ENCODE data around the gene GARNL3. TPM values are rescaled to one million over a fixed set of nuclear protein-coding genes. Genes with fewer than 3 reads are reported as not detected.

GARNL3 gene
- total RNA-seq, 6 experiments from 2014 or later: 0.27 to 0.73 (median 0.57) TPM

DNA sequence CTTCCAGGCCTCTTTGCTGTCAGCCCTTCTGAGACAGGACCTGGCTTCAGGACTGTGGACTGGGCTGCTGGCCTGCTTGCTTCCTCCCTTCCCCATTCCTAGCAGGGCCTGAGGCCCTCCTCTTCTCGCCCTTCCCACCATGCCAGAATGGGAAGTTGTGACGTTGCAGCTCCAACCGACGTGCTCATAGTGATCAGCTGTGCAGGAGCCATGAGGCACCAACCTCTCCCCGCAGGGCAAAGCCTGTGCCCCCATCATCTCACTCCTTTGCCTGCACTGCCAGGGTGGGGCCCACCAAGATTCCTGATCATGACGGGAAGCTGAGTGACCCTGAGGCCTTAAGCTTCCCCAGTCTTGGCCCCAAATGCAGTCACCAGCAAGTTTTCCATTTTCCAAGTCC lies 45.1 kb upstream of the GARNL3 start:
- no peaks in the 10 kb centered on the region for H3K36me3 Mint-ChIP-seq (ENCODE audit: low read depth)
- no peak overlapping the region for H3K27ac Mint-ChIP-seq
- no peaks in the 10 kb centered on the region for H3K9me3 Mint-ChIP-seq
- DNase-seq: no peak
- peaks cover 32% of the 10 kb centered on the region for H3K27me3 Mint-ChIP-seq (ENCODE audit: insufficient read depth)
- TF ChIP-seq, protein P1, sequence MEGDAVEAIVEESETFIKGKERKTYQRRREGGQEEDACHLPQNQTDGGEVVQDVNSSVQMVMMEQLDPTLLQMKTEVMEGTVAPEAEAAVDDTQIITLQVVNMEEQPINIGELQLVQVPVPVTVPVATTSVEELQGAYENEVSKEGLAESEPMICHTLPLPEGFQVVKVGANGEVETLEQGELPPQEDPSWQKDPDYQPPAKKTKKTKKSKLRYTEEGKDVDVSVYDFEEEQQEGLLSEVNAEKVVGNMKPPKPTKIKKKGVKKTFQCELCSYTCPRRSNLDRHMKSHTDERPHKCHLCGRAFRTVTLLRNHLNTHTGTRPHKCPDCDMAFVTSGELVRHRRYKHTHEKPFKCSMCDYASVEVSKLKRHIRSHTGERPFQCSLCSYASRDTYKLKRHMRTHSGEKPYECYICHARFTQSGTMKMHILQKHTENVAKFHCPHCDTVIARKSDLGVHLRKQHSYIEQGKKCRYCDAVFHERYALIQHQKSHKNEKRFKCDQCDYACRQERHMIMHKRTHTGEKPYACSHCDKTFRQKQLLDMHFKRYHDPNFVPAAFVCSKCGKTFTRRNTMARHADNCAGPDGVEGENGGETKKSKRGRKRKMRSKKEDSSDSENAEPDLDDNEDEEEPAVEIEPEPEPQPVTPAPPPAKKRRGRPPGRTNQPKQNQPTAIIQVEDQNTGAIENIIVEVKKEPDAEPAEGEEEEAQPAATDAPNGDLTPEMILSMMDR (IDR thresholded peaks at IDR 0.05): no peak
- H3K4me1 Mint-ChIP-seq (ENCODE audit: low read depth): peaks cover 6% of the 10 kb centered on the region
- H3K4me3 Mint-ChIP-seq: no peak overlapping the region

DNA sequence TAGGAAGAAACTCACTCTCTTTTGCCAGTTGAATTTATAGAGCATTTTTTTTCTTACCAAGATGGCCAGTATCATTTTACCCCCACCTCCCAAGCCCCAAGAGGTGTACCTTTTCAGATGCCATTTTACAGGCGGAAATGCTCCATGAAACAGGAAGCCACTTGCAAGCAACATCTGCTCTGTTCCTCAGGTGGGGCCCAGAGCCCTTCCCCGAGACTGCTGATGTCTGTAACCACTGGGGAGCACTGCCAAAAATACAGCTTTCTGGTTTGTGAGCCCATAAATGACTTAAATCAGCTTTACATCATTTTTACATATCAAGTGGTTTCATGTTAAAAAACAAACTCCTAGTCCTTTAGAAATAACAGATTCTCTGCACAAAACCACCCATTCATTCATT lies 42.9 kb upstream of the GARNL3 start:
- Mint-ChIP-seq H3K9me3 (no peaks in the 10 kb centered on the region), H3K4me1 (ENCODE audit: low read depth) (peaks cover 10% of the 10 kb centered on the region; the same call in 1 of the 2 replicates), H3K36me3 (ENCODE audit: low read depth) (no peaks in the 10 kb centered on the region), H3K27ac (no peak overlapping the region), H3K27me3 (ENCODE audit: insufficient read depth) (peaks cover 34% of the 10 kb centered on the region), H3K4me3 (no peak overlapping the region)
- DNase-seq: no peak
- TF ChIP-seq, protein P1 (IDR thresholded peaks at IDR 0.05): no peak

DNA sequence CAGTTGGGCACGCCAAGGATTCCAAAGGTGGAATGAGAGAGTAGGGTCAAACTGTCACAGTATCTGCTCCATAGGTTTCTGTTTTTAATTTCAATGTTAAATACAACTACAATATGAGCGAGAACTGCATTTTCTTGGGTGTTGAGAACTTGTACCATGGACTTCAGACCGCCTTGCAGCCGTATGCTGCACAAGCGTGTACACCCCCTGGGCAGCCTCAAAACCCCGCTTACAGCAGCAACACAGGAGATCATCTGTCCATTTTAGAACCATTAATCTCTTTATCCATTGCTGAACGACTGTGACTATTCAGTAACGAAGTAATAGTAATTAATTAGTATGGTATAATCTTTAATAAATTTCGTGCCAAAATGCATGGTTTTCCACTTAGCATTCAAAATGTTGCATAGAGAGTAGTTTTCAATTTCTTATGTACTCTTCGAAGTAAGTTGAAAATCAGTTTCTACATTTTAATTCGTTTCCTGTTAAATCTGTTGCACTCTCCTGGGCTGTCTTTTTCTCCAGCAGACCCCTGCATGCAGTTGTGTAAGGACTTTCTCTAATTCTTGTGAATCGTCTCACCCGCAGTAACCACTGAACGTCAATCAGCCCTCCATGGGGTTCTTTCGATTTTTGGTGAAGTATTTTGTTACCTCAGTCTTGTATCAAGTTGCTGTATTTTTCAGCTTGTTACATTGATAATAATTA lies 42.0 kb upstream of the GARNL3 start:
- TF ChIP-seq, protein P1 (IDR thresholded peaks at IDR 0.05): no peak
- no peak overlapping the region for H3K27ac Mint-ChIP-seq
- H3K4me1 Mint-ChIP-seq (ENCODE audit: low read depth): peaks cover 11% of the 10 kb centered on the region; the same call in 1 of the 2 replicates
- H3K9me3 Mint-ChIP-seq: no peaks in the 10 kb centered on the region
- no peak for DNase-seq
- H3K4me3 Mint-ChIP-seq: no peak overlapping the region
- H3K36me3 Mint-ChIP-seq (ENCODE audit: low read depth): no peaks in the 10 kb centered on the region
- H3K27me3 Mint-ChIP-seq (ENCODE audit: insufficient read depth): peaks cover 32% of the 10 kb centered on the region

- H3K36me3 Mint-ChIP-seq (ENCODE audit: low read depth): no peaks in the 10 kb centered on the region
- no peaks in the 10 kb centered on the region for H3K9me3 Mint-ChIP-seq
- TF ChIP-seq, protein P1 (IDR thresholded peaks at IDR 0.05): no peak
- H3K27me3 Mint-ChIP-seq (ENCODE audit: insufficient read depth): peaks cover 27% of the 10 kb centered on the region
- DNase-seq: no peak
- H3K27ac Mint-ChIP-seq: no peak overlapping the region
- no peak overlapping the region for H3K4me3 Mint-ChIP-seq
- H3K4me1 Mint-ChIP-seq (ENCODE audit: low read depth): peaks cover 11% of the 10 kb centered on the region; the same call in 1 of the 2 replicates
Observed at GRCh38 chr9:127223266-127223665, 41.3 kb upstream of the GARNL3 start.

GRCh38 chr9:127223810-127224177 lies 40.8 kb upstream of the GARNL3 start:
- TF ChIP-seq, protein P1 (IDR thresholded peaks at IDR 0.05): no peak
- no peak for DNase-seq
- Mint-ChIP-seq H3K9me3 (no peaks in the 10 kb centered on the region), H3K27me3 (ENCODE audit: insufficient read depth) (peaks cover 26% of the 10 kb centered on the region), H3K27ac (no peak overlapping the region), H3K4me1 (ENCODE audit: low read depth) (peaks cover 11% of the 10 kb centered on the region; the same call in 1 of the 2 replicates), H3K36me3 (ENCODE audit: low read depth) (no peaks in the 10 kb centered on the region), H3K4me3 (no peak overlapping the region)

Data from HFFc6 (cell line).